GM12878 (cell line): ENCODE data around the gene CNTN4. TPM values are rescaled to one million over a fixed set of nuclear protein-coding genes. Genes with fewer than 3 reads are reported as not detected.

Source experiments
- ATAC-seq: fragments of 200-7000 bp; cut with Tn5 transposase; 3 replicates; pipeline ENCODE4 v1.9.1; 2020; ENCODE audit warnings: mild to moderate bottlenecking, moderate library complexity
- BruUV-seq: library from RNA; stranded (reverse); fragments of 400-500 nt; replicated peaks from 2 replicates; lab custom pipeline; 2021; lab: Mats Ljungman, UMichigan
- CTCF ChIA-PET: fragments of 300-600 bp; sonication (Branson Sonifier 250); formaldehyde crosslinking; extraction: SDS; loops from one replicate; lab custom pipeline; 2021; ENCODE audit warnings: inconsistent platforms; lab: Yijun Ruan, JAX
- POLR2A ChIA-PET: fragments of 350-600 bp; formaldehyde crosslinking; extraction: SDS; loops from one replicate; lab custom pipeline; 2021; ENCODE audit warnings: inconsistent platforms; lab: Charles Lee
- RAD21 ChIA-PET: fragments of 300-600 bp; sonication (Branson Sonifier 250); formaldehyde crosslinking; loops from one replicate; lab custom pipeline; 2023; ENCODE audit warnings: antibody characterized with exemption; ENCODE audit not compliant: unreplicated experiment; lab: Charles Lee
- SMC1A ChIA-PET: fragments of 300-600 bp; sonication (Branson Sonifier 250); formaldehyde crosslinking; loops from one replicate; lab custom pipeline; 2023; ENCODE audit not compliant: unreplicated experiment, uncharacterized antibody; lab: Charles Lee
- DNase-seq: peaks from one replicate; pipeline ENCODE4 v3.0.0-alpha.2; 2011; ENCODE audit warnings: low read depth, low spot score
- FAIRE-seq: peaks from 3 replicates; lab custom pipeline; 2011; peaks lifted over from hg19 to GRCh38; lab: Jason Lieb, UNC
- H2AFZ ChIP-seq: 2 replicates; pipeline ENCODE4 v1.6.0; 2011; ENCODE audit warnings: low read depth, low read length, control low read depth; ENCODE audit not compliant: control insufficient read depth
- H3K27ac ChIP-seq: 2 replicates; pipeline ENCODE4 v1.5.1; 2011; ENCODE audit warnings: control low read depth; ENCODE audit not compliant: control insufficient read depth, insufficient read depth
- H3K27me3 ChIP-seq, 2 experiments: replicated peaks in 1 of 2; 2 replicates each; pipeline versions ENCODE4 v1.6.0 to v1.6.1; 2011; ENCODE audit warnings: low read length in 1 of 2; ENCODE audit not compliant: control insufficient read depth in 2 of 2, insufficient read depth in 2 of 2
- H3K36me3 ChIP-seq, 2 experiments: 2 replicates each; pipeline ENCODE4 v1.5.1; 2011; ENCODE audit warnings: low read length in 1 of 2; ENCODE audit not compliant: control insufficient read depth in 2 of 2, insufficient read depth in 2 of 2
- H3K4me1 ChIP-seq: 2 replicates; pipeline ENCODE4 v1.6.1; 2011; ENCODE audit warnings: mild to moderate bottlenecking, low read length, moderate library complexity, mixed read lengths; ENCODE audit not compliant: control insufficient read depth, insufficient read depth
- H3K4me2 ChIP-seq: 2 replicates; pipeline ENCODE4 v1.6.0; 2011; ENCODE audit warnings: control low read depth; ENCODE audit not compliant: control insufficient read depth, insufficient read depth
- H3K4me3 ChIP-seq: fragments of 200-600 bp; sonication (generic); 2 replicates; pipeline ENCODE4 v1.5.1; 2016
- H3K79me2 ChIP-seq: 2 replicates; pipeline ENCODE4 v1.6.0; 2011; ENCODE audit warnings: low read length; ENCODE audit not compliant: control insufficient read depth, insufficient read depth
- H3K9ac ChIP-seq: 2 replicates; pipeline ENCODE4 v1.8.0; 2011; ENCODE audit warnings: low read length, control low read depth, mixed read lengths; ENCODE audit not compliant: control insufficient read depth, insufficient read depth
- H3K9me3 ChIP-seq: replicated peaks from 3 replicates; pipeline ENCODE4 v1.5.1; 2011; ENCODE audit warnings: mild to moderate bottlenecking, low read length; ENCODE audit not compliant: control insufficient read depth, insufficient read depth
- H4K20me1 ChIP-seq: 2 replicates; pipeline ENCODE4 v1.6.0; 2011; ENCODE audit not compliant: control insufficient read depth, insufficient read depth
- CREM ChIP-seq: IDR thresholded peaks from 2 replicates; pipeline ENCODE4 v1.6.1; 2014; ENCODE audit warnings: antibody characterized with exemption, low read depth
- DPF2 ChIP-seq: fragments of 450-650 bp; IDR thresholded peaks from 2 replicates; pipeline ENCODE4 v1.6.1; 2017; ENCODE audit warnings: mild to moderate bottlenecking
- HDAC6 ChIP-seq: fragments of 200-600 bp; sonication (generic); IDR thresholded peaks from one replicate; pipeline ENCODE4 v1.8.0; 2017; ENCODE audit warnings: antibody characterized with exemption; ENCODE audit not compliant: unreplicated experiment
- HDGF ChIP-seq: fragments of 450-650 bp; IDR thresholded peaks from 2 replicates; pipeline ENCODE4 v1.6.1; 2016; ENCODE audit warnings: antibody characterized with exemption
- IKZF2 ChIP-seq, 2 experiments: fragments of 450-650 bp; IDR thresholded peaks; 2 replicates each; pipeline ENCODE4 v1.6.1; 2017; ENCODE audit warnings: mild to moderate bottlenecking in 2 of 2, moderate library complexity in 2 of 2
- IRF4 ChIP-seq: IDR thresholded peaks from 2 replicates; pipeline ENCODE4 v1.6.1; 2011; ENCODE audit warnings: low read depth, low read length
- NBN ChIP-seq: fragments of 450-650 bp; IDR thresholded peaks from 2 replicates; pipeline ENCODE4 v1.6.1; 2016
- NR2C1 ChIP-seq: fragments of 450-650 bp; IDR thresholded peaks from 2 replicates; pipeline ENCODE4 v1.6.1; 2017; ENCODE audit warnings: antibody characterized with exemption, mild to moderate bottlenecking, moderate library complexity
- POLR2A ChIP-seq: IDR thresholded peaks from 2 replicates; pipeline ENCODE4 v1.6.1; 2011; ENCODE audit warnings: low read depth, mild to moderate bottlenecking, low read length
- POLR2AphosphoS2 ChIP-seq: IDR thresholded peaks from 2 replicates; pipeline ENCODE4 v1.6.1; 2011; ENCODE audit warnings: low read depth, mild to moderate bottlenecking, low read length, improper control_type of control experiment, moderate library complexity
- TCF12 ChIP-seq: IDR thresholded peaks from 2 replicates; pipeline ENCODE4 v1.6.1; 2011; ENCODE audit warnings: low read depth, mild to moderate bottlenecking, low read length
- ZBED1 ChIP-seq: IDR thresholded peaks from 2 replicates; pipeline ENCODE4 v1.6.1; 2016; ENCODE audit warnings: borderline replicate concordance
- ZNF207 ChIP-seq: fragments of 450-650 bp; IDR thresholded peaks from 2 replicates; pipeline ENCODE4 v1.6.1; 2014; ENCODE audit warnings: antibody characterized with exemption, mild to moderate bottlenecking, borderline replicate concordance
- WGBS: methylation state at CpG from one replicate; pipeline ENCODE4 v1.1.6; 2016; ENCODE audit warnings: low lambda C conversion rate; ENCODE audit not compliant: insufficient replicate concordance, insufficient coverage; ENCODE audit errors: missing lambda C conversion rate; 5-methylcytosine and 5-hydroxymethylcytosine counted together
- in situ Hi-C: fragments of 300-500 bp; cut with MboI; formaldehyde crosslinking; loops from 9 replicates; pipeline ENCODE4 v1.14.3; 2018; ENCODE audit warnings: mixed read lengths
- intact Hi-C: fragments of 100-400 bp; cut with micrococcal nuclease; formaldehyde crosslinking; loops from one replicate; pipeline ENCODE4 v1.14.2; 2022; ENCODE audit not compliant: unreplicated experiment
- polyA plus RNA-seq, 11 experiments: library from polyadenylated mRNA; depleted of rRNA in 4 of 11; unstranded in 6 of 11; stranded (reverse) in 5 of 11; fragments of >200 nt; fragmentation: Nextera tagmentation in 4 of 11; fragmentation: Illumina TruSeq in 1 of 11; extraction: Ambion mirVana in 4 of 11; extraction: Trizol in 1 of 11; gene quantifications; 1 replicate in 1 of 11; 2 replicates in 10 of 11; pipeline versions ENCODE4 v1.2.1 to v1.2.3, GENCODE V29; 2011 to 2016; ENCODE audit warnings: inconsistent platforms in 2 of 11, missing spikeins in 2 of 11, low read depth in 1 of 11
- total RNA-seq, 4 experiments: library from RNA; depleted of rRNA in 3 of 4; stranded (reverse); fragments of >200 nt in 3 of 4; fragmentation: Illumina TruSeq in 1 of 4; extraction: Trizol in 1 of 4; gene quantifications; 2 replicates each; pipeline versions ENCODE4 v1.2.1 to v1.2.3, GENCODE V29; 2013 to 2021
- TF ChIP-seq, protein P1 (sequence below): IDR thresholded peaks from 2 replicates; pipeline ENCODE4 v1.6.1; 2011; ENCODE audit warnings: low read depth, mild to moderate bottlenecking, low read length, moderate library complexity, borderline replicate concordance; ENCODE audit errors: extremely low read depth

Gene CNTN4
- total and polyA plus RNA-seq, 10 of the 15 experiments (the other 5 are each of a cell fraction or from before 2014, with no cell fraction given): 0.05 to 0.43 (median 0.15) TPM; not detected in 1

DNA sequence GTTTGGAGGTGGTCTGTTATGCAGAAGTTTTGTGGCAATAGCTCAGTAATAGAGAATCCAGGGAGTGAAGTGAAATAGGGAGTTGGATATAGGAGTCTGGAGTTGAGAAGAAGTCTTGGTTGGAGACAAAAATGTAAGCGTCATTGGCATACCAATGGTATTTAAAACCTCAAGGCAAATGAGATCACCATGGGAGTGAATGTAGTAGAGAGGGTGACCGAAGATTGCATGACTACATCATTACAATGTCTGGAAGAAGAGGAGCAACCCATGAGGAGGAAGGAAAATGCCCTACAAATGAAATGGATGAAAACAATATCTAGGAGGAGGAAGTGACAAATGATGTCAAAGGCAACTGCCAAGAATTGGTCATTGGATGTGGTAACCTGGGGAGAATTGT, 54.4 kb downstream of the CNTN4 start:
- Histone ChIP-seq H3K4me2 (no peak overlapping the region), H4K20me1 (no peaks in the 10 kb centered on the region), H3K36me3 (no peaks in the 10 kb centered on the region), H3K27me3 (no peaks in the 10 kb centered on the region; a peak in 1 of 4 replicates), H3K79me2 (no peaks in the 10 kb centered on the region), H3K4me1 (no peaks in the 10 kb centered on the region), H3K4me3 (no peak overlapping the region), H3K9me3 (no peaks in the 10 kb centered on the region), H2AFZ (no peak overlapping the region), H3K9ac (no peak overlapping the region), H3K27ac (no peak overlapping the region)
- no peak for DNase-seq
- ChIA-PET CTCF (interaction anchor here (1.1 kb wide), 1 partner anchor 769 kb away, joined by 4 read pairs; no protein-coding TSS in a partner anchor), RAD21 (no interaction called here), SMC1A (interaction anchor here (1.0 kb wide), 1 partner anchor 13 kb away, joined by 3 read pairs; no protein-coding TSS in a partner anchor), POLR2A (no interaction called here)
- FAIRE-seq: no peak
- no peak for ATAC-seq
- WGBS: 50% methylated on average over 2 of the region's 2 CpGs
- in situ Hi-C loops: no loop called here
- intact Hi-C loops: loop anchor here (10.0 kb wide), 1 partner anchor 862 kb away; no protein-coding TSS in a partner anchor
- TF ChIP-seq CREM (no peak), TCF12 (no peak), NR2C1 (no peak), IKZF2 (IDR thresholded peaks at IDR 0.05) (no peak), POLR2A (no peak), POLR2AphosphoS2 (no peak), DPF2 (no peak), IRF4 (no peak), NBN (no peak), HDAC6 (no peak), ZNF207 (no peak), ZBED1 (no peak), HDGF (no peak)
- TF ChIP-seq, protein P1, sequence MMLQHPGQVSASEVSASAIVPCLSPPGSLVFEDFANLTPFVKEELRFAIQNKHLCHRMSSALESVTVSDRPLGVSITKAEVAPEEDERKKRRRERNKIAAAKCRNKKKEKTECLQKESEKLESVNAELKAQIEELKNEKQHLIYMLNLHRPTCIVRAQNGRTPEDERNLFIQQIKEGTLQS: no peak
- no TSS peak for BruUV-seq
